ENCODE data around the gene MAP2K7. TPM values are rescaled to one million over a fixed set of nuclear protein-coding genes. Genes with fewer than 3 reads are reported as not detected.
A peak's percentile ranks its signal among the peaks of the same experiment; 100 is the strongest.

Gene MAP2K7
- total RNA-seq, 6 experiments from 2014 or later, result 21.7 to 25.8 (median 22.8) TPM

DNA sequence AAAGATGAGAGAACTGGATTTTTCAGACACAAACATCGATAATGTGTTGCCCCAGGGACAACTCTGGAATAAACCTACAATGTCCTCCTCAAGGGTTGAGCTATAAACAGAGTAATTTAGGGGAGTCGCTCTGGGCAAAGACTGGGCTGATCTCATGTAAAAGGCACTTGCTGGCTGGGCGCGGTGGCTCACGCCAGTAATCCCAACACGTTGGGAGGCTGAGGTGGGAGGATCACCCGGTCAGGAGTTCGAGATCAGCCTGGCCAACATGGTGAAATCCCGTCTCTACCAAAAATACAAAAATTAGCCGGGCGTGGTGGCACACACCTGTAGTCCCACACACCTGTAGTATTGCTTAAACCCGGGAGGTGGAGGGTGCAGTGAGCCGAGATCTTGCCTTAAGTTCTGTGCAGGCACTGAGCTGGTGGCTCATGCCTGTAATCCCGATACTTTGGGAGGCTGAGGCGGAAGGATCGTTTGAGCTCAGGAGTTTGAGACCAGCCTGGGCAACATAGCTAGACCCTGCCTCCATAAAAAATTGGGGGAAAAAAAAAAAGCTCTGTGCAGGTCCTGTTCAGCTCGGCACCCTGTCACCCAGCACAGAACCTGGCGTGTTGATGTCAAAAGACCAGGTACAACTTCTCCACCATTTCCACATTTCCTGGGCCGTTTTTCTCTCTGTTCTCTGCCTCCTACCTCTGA lies 38.4 kb downstream of the MAP2K7 start:
- Mint-ChIP-seq H3K27ac (no peak overlapping the region), H3K4me1 (ENCODE audit: low read depth) (peaks cover 24% of the 10 kb centered on the region), H3K27me3 (ENCODE audit: insufficient read depth) (peaks cover 6% of the 10 kb centered on the region; the same call in 1 of the 2 replicates), H3K36me3 (ENCODE audit: low read depth) (peaks cover 13% of the 10 kb centered on the region; the same call in 1 of the 2 replicates), H3K9me3 (no peaks in the 10 kb centered on the region), H3K4me3 (peak overlapping the region; percentile 97)
- no peak for TF ChIP-seq CTCF (IDR thresholded peaks at IDR 0.05)
- no peak for DNase-seq

- Mint-ChIP-seq H3K4me1 (ENCODE audit: low read depth) (peaks cover 24% of the 10 kb centered on the region), H3K9me3 (no peaks in the 10 kb centered on the region), H3K27me3 (ENCODE audit: insufficient read depth) (peaks cover 6% of the 10 kb centered on the region; the same call in 1 of the 2 replicates), H3K27ac (peak overlapping the region; percentile 98), H3K4me3 (peak overlapping the region; percentile 97), H3K36me3 (ENCODE audit: low read depth) (peaks cover 13% of the 10 kb centered on the region; the same call in 1 of the 2 replicates)
- DNase-seq, result no peak
- no peak for TF ChIP-seq CTCF (IDR thresholded peaks at IDR 0.05)
Measured at GRCh38 chr19:7942981-7943443, 39.3 kb downstream of the MAP2K7 start.

GRCh38 chr19:7943444-7944176 lies 39.9 kb downstream of the MAP2K7 start, which contains the start of gene TIMM44:
TIMM44 (minus strand) TSS chr19:7943666; CDS start chr19:7943651, 15 bp downstream.
- H3K27ac Mint-ChIP-seq, result peak within 1 kb of the TSS; percentile 98
- peak; percentile 99 for DNase-seq
- peaks cover 24% of the 10 kb centered on the region for H3K4me1 Mint-ChIP-seq (ENCODE audit: low read depth)
- TF ChIP-seq CTCF (IDR thresholded peaks at IDR 0.05), result no peak
- peaks cover 13% of the 10 kb centered on the region; the same call in 1 of the 2 replicates for H3K36me3 Mint-ChIP-seq (ENCODE audit: low read depth)
- peak within 1 kb of the TSS; percentile 97 for H3K4me3 Mint-ChIP-seq
- H3K9me3 Mint-ChIP-seq, result no peaks in the 10 kb centered on the region
- H3K27me3 Mint-ChIP-seq (ENCODE audit: insufficient read depth), result peaks cover 6% of the 10 kb centered on the region; the same call in 1 of the 2 replicates

DNA sequence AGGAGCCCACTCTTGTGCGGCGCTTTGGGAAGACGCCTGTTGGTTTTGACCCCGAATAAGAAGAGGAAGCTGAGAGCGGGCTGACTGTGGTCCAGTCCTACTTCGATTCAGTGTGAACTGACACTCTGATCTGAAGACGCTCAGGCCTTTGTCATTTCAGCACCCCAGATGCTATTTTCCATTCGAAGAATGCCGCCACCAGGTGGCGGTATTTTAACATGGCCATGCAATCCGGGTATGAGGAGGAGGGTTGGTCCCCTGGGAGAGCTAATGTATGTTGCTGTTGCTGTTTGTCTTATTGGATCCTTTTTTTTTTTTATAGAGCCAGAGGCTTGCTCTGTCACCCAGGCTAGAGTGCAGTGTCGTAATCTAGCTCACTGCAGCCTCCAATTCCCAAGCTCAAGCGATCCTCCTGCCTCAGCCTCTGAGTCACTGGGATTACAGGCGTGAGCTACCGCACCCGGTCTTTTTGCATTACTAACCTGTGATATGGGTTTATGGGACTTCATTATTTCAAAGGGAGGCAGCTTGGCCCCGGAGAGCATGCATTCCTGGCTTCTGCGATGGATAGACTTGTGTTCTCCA lies 40.6 kb downstream of the MAP2K7 start:
- Mint-ChIP-seq H3K27me3 (ENCODE audit: insufficient read depth) (peaks cover 6% of the 10 kb centered on the region; the same call in 1 of the 2 replicates), H3K4me3 (peak overlapping the region; percentile 97), H3K36me3 (ENCODE audit: low read depth) (peaks cover 8% of the 10 kb centered on the region; the same call in 1 of the 2 replicates), H3K27ac (peak overlapping the region; percentile 98), H3K4me1 (ENCODE audit: low read depth) (peaks cover 24% of the 10 kb centered on the region), H3K9me3 (no peaks in the 10 kb centered on the region)
- DNase-seq, result peak; percentile 85
- peak; percentile 98 for TF ChIP-seq CTCF (IDR thresholded peaks at IDR 0.05)

DNA sequence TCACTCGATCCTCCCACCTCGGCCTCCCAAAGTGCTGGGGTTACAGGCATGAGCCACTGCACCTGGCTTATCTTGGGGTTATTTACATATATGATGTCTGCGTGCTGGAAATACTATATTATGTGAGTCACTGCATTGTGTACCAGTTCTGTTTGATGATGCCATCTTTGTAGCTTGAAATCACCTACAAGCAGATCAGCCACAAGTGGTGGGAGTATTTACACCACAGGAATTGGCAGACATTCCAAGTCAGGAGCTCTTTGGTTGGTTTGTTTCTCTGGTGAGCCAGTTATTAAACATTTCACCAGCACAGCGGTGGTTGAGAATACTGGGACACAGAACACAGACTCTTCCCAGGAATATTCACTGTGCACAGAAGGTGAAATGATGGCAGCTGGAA lies 44.3 kb downstream of the MAP2K7 start:
- no peak overlapping the region for H3K4me3 Mint-ChIP-seq

More for the DNA sequence above, 44.3 kb downstream of the MAP2K7 start:
- peak; percentile 11 for DNase-seq
- no peaks in the 10 kb centered on the region for H3K9me3 Mint-ChIP-seq
- no peaks in the 10 kb centered on the region for H3K36me3 Mint-ChIP-seq (ENCODE audit: low read depth)
- H3K27ac Mint-ChIP-seq, result no peak overlapping the region
- no peak for TF ChIP-seq CTCF (IDR thresholded peaks at IDR 0.05)
- peaks cover 15% of the 10 kb centered on the region for H3K4me1 Mint-ChIP-seq (ENCODE audit: low read depth)
- peaks cover 6% of the 10 kb centered on the region; the same call in 1 of the 2 replicates for H3K27me3 Mint-ChIP-seq (ENCODE audit: insufficient read depth)
